BLaER1 (cell line): ENCODE measurements around the gene EPOP.

ENCODE experiments used
- H3K27ac ChIP-seq: shearing (Covaris generic); formaldehyde crosslinking; 2 replicates; pipeline ENCODE4 v1.8.1; 2022
- H3K27me3 ChIP-seq: shearing (Covaris generic); formaldehyde crosslinking; 2 replicates; pipeline ENCODE4 v1.8.1; 2022
- H3K36me3 ChIP-seq: shearing (Covaris generic); formaldehyde crosslinking; 2 replicates; pipeline ENCODE4 v1.8.1; 2022
- H3K4me1 ChIP-seq: shearing (Covaris generic); formaldehyde crosslinking; 2 replicates; pipeline ENCODE4 v1.8.1; 2022
- H3K4me2 ChIP-seq: shearing (Covaris generic); formaldehyde crosslinking; 2 replicates; pipeline ENCODE4 v1.8.1; 2022
- H3K4me3 ChIP-seq: shearing (Covaris generic); formaldehyde crosslinking; 2 replicates; pipeline ENCODE4 v1.8.1; 2022
- H3K9ac ChIP-seq: shearing (Covaris generic); formaldehyde crosslinking; 2 replicates; pipeline ENCODE4 v1.8.1; 2022
- H3K9me3 ChIP-seq: shearing (Covaris generic); formaldehyde crosslinking; 2 replicates; pipeline ENCODE4 v1.8.1; 2022
- H4K20me1 ChIP-seq: shearing (Covaris generic); formaldehyde crosslinking; 2 replicates; pipeline ENCODE4 v1.8.1; 2022
- Cebpa-rat ChIP-seq: shearing (Covaris generic); IDR thresholded peaks from 2 replicates; pipeline ENCODE4 v1.8.1; 2022

EPOP gene

DNA sequence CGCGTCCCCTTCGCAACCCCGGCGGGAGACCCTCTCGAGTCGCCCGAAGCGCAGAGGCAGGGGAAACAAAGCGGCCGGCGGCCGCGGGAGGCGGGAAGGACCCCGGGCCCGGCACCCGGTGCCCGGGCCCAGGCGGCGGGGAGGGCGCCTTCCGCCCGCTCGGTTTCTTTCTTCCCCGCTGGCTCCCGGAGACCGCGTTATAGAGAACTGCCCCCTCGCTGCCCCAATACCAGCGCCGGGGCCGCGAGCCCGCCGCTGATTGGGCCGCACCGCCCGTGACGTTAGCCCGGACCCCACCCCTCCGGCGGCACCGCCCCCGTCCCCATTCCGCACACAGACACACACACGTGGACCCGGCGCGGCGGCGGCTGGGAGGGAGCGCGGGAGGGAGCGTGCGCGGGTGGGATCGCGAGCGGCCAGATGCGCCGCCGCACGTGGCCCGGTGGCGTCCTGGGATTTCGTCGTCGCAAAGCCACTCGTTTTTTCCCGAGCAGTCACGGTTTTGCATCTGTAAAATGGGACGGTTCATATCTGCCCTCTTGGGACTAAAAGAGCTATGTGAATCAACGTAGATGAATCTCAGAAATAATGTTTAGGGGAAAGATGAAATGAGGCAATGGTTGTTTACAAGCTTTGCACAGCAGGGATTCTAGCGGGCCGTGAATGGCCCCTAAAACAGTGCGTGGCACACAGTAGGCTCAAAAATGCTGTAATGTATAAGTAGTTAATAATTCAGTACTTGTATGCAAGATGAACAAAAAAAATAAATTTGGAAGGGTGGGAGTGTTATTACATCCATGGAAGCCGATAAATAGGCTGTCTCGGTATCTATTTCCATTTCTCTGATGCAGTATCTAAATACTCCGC is at the start of gene EPOP:
Gene EPOP (minus strand): TSS at position 209 of the 867 bp plus-strand sequence. CDS start 462 bp downstream, outside the sequence.
- peaks cover 47% of the 10 kb centered on the region for H3K4me1 ChIP-seq
- peak within 1 kb of the TSS; percentile 99 for H3K4me2 ChIP-seq
- no peaks in the 10 kb centered on the region for H3K36me3 ChIP-seq
- no peak for TF ChIP-seq Cebpa-rat
- H4K20me1 ChIP-seq, result peaks cover 44% of the 10 kb centered on the region
- H3K27ac ChIP-seq, result peak within 1 kb of the TSS; percentile 83
- peaks cover 47% of the 10 kb centered on the region for H3K27me3 ChIP-seq
- H3K9me3 ChIP-seq, result no peaks in the 10 kb centered on the region
- H3K4me3 ChIP-seq, result peak within 1 kb of the TSS; percentile 90
- H3K9ac ChIP-seq, result peak within 1 kb of the TSS; percentile 88

GRCh38 chr17:38721802-38722201 is 47.0 kb upstream of the EPOP start:
- Histone ChIP-seq H4K20me1 (peaks cover 13% of the 10 kb centered on the region; the same call in 1 of the 2 replicates), H3K27me3 (no peaks in the 10 kb centered on the region), H3K4me1 (peaks cover 86% of the 10 kb centered on the region), H3K27ac (peak overlapping the region; percentile 65), H3K9me3 (no peaks in the 10 kb centered on the region), H3K4me3 (no peak overlapping the region), H3K4me2 (peak overlapping the region; percentile 66), H3K9ac (peak overlapping the region; percentile 60), H3K36me3 (peaks cover 88% of the 10 kb centered on the region)
- TF ChIP-seq Cebpa-rat, result no peak

DNA sequence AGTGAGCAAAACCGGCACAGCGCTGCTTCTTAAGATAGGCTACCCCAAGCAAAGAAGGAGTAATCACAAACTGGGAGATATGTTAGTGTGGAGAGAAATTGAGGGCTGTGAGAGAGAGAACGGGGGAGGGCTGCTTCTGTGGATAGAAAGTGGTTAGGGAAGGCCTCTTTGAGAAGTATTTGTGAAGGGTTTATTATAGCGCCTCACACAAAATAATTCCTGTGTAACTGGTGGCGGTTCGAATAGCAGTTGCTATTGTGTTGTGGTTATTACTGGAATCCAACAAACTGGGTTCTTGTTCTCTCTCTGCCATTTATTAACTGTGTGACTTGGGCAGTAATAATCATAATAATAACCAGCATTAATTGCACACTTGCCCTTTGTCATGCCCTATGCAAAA is 46.2 kb upstream of the EPOP start:
- Histone ChIP-seq H4K20me1 (peaks cover 13% of the 10 kb centered on the region; the same call in 1 of the 2 replicates), H3K27ac (no peak overlapping the region), H3K9ac (0 out of 2 replicates have a peak overlapping the region, but pooled peaks have one; percentile 38), H3K9me3 (no peaks in the 10 kb centered on the region), H3K4me1 (peaks cover 85% of the 10 kb centered on the region), H3K4me2 (peak overlapping the region; percentile 66; the same call in 1 of the 2 replicates), H3K27me3 (no peaks in the 10 kb centered on the region), H3K4me3 (no peak overlapping the region), H3K36me3 (peaks cover 97% of the 10 kb centered on the region)
- no peak for TF ChIP-seq Cebpa-rat

GRCh38 chr17:38719943-38720641 is 45.3 kb upstream of the EPOP start:
- H4K20me1 ChIP-seq, result peaks cover 13% of the 10 kb centered on the region; the same call in 1 of the 2 replicates
- H3K27me3 ChIP-seq, result no peaks in the 10 kb centered on the region
- peak overlapping the region; percentile 66; the same call in 1 of the 2 replicates for H3K4me2 ChIP-seq
- no peak overlapping the region for H3K4me3 ChIP-seq
- H3K9ac ChIP-seq, result no peak overlapping the region
- H3K4me1 ChIP-seq, result peaks cover 83% of the 10 kb centered on the region
- H3K27ac ChIP-seq, result no peak overlapping the region
- TF ChIP-seq Cebpa-rat, result no peak
- peaks cover 97% of the 10 kb centered on the region for H3K36me3 ChIP-seq
- no peaks in the 10 kb centered on the region for H3K9me3 ChIP-seq

GRCh38 chr17:38719289-38719942 is 44.7 kb upstream of the EPOP start:
- H4K20me1 ChIP-seq, result peaks cover 13% of the 10 kb centered on the region; the same call in 1 of the 2 replicates
- H3K9ac ChIP-seq, result peak overlapping the region; percentile 22; the same call in 1 of the 2 replicates
- no peak for TF ChIP-seq Cebpa-rat
- no peak overlapping the region for H3K4me2 ChIP-seq
- no peaks in the 10 kb centered on the region for H3K27me3 ChIP-seq
- no peak overlapping the region for H3K27ac ChIP-seq
- H3K4me3 ChIP-seq, result no peak overlapping the region
- H3K4me1 ChIP-seq, result peaks cover 83% of the 10 kb centered on the region
- peaks cover 97% of the 10 kb centered on the region for H3K36me3 ChIP-seq
- H3K9me3 ChIP-seq, result no peaks in the 10 kb centered on the region

- peak overlapping the region; percentile 51; the same call in 1 of the 2 replicates for H3K27ac ChIP-seq
- peaks cover 85% of the 10 kb centered on the region for H3K4me1 ChIP-seq
- TF ChIP-seq Cebpa-rat, result no peak
- no peaks in the 10 kb centered on the region for H3K27me3 ChIP-seq
- peaks cover 13% of the 10 kb centered on the region; the same call in 1 of the 2 replicates for H4K20me1 ChIP-seq
- H3K9ac ChIP-seq, result no peak overlapping the region
- H3K9me3 ChIP-seq, result no peaks in the 10 kb centered on the region
- H3K4me2 ChIP-seq, result no peak overlapping the region
- H3K4me3 ChIP-seq, result no peak overlapping the region
- peaks cover 99% of the 10 kb centered on the region for H3K36me3 ChIP-seq
Measured at GRCh38 chr17:38717139-38717745, 42.5 kb upstream of the EPOP start.

GRCh38 chr17:38716368-38717005 is 41.7 kb upstream of the EPOP start:
- Histone ChIP-seq H3K9me3 (no peaks in the 10 kb centered on the region), H3K36me3 (peaks cover 92% of the 10 kb centered on the region), H4K20me1 (peaks cover 12% of the 10 kb centered on the region; the same call in 1 of the 2 replicates), H3K9ac (no peak overlapping the region), H3K4me2 (no peak overlapping the region), H3K4me1 (peaks cover 85% of the 10 kb centered on the region), H3K27me3 (no peaks in the 10 kb centered on the region), H3K4me3 (no peak overlapping the region), H3K27ac (peak overlapping the region; percentile 51; the same call in 1 of the 2 replicates)
- no peak for TF ChIP-seq Cebpa-rat

- H3K9me3 ChIP-seq, result no peaks in the 10 kb centered on the region
- H3K36me3 ChIP-seq, result peaks cover 82% of the 10 kb centered on the region
- peak overlapping the region; percentile 14; the same call in 1 of the 2 replicates for H3K4me2 ChIP-seq
- peaks cover 85% of the 10 kb centered on the region for H3K4me1 ChIP-seq
- no peaks in the 10 kb centered on the region for H3K27me3 ChIP-seq
- peak overlapping the region; percentile 62 for H3K27ac ChIP-seq
- H3K4me3 ChIP-seq, result no peak overlapping the region
- H4K20me1 ChIP-seq, result peaks cover 12% of the 10 kb centered on the region
- H3K9ac ChIP-seq, result peak overlapping the region; percentile 16; the same call in 1 of the 2 replicates
- no peak for TF ChIP-seq Cebpa-rat
Measured at GRCh38 chr17:38715216-38715943, 40.6 kb upstream of the EPOP start.
